ENCODE data around the gene NCAPG2.

- TF ChIP-seq, protein P1, sequence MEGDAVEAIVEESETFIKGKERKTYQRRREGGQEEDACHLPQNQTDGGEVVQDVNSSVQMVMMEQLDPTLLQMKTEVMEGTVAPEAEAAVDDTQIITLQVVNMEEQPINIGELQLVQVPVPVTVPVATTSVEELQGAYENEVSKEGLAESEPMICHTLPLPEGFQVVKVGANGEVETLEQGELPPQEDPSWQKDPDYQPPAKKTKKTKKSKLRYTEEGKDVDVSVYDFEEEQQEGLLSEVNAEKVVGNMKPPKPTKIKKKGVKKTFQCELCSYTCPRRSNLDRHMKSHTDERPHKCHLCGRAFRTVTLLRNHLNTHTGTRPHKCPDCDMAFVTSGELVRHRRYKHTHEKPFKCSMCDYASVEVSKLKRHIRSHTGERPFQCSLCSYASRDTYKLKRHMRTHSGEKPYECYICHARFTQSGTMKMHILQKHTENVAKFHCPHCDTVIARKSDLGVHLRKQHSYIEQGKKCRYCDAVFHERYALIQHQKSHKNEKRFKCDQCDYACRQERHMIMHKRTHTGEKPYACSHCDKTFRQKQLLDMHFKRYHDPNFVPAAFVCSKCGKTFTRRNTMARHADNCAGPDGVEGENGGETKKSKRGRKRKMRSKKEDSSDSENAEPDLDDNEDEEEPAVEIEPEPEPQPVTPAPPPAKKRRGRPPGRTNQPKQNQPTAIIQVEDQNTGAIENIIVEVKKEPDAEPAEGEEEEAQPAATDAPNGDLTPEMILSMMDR (IDR thresholded peaks at IDR 0.05), result no peak
- no peak for TF ChIP-seq POLR2A (IDR thresholded peaks at IDR 0.05)
Observed at GRCh38 chr7:158707610-158708009, 3.0 kb upstream of the NCAPG2 start.
